Activated CD4-positive, CD25-positive, alpha-beta regulatory T cell treated with anti-CD3 and anti-CD28 coated beads, Interleukin-2, amount 50 U/mL, for 16 hours (primary cell): ENCODE measurements around the gene CASKIN2.

Experiments used
- DNase-seq: peaks from one replicate; pipeline ENCODE4 v3.0.0-alpha.2; 2020; ENCODE audit warnings: low read depth, low spot score

The CASKIN2 gene, protein sequence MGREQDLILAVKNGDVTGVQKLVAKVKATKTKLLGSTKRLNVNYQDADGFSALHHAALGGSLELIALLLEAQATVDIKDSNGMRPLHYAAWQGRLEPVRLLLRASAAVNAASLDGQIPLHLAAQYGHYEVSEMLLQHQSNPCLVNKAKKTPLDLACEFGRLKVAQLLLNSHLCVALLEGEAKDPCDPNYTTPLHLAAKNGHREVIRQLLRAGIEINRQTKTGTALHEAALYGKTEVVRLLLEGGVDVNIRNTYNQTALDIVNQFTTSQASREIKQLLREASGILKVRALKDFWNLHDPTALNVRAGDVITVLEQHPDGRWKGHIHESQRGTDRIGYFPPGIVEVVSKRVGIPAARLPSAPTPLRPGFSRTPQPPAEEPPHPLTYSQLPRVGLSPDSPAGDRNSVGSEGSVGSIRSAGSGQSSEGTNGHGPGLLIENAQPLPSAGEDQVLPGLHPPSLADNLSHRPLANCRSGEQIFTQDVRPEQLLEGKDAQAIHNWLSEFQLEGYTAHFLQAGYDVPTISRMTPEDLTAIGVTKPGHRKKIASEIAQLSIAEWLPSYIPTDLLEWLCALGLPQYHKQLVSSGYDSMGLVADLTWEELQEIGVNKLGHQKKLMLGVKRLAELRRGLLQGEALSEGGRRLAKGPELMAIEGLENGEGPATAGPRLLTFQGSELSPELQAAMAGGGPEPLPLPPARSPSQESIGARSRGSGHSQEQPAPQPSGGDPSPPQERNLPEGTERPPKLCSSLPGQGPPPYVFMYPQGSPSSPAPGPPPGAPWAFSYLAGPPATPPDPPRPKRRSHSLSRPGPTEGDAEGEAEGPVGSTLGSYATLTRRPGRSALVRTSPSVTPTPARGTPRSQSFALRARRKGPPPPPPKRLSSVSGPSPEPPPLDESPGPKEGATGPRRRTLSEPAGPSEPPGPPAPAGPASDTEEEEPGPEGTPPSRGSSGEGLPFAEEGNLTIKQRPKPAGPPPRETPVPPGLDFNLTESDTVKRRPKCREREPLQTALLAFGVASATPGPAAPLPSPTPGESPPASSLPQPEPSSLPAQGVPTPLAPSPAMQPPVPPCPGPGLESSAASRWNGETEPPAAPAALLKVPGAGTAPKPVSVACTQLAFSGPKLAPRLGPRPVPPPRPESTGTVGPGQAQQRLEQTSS (N-terminal part only)

DNA sequence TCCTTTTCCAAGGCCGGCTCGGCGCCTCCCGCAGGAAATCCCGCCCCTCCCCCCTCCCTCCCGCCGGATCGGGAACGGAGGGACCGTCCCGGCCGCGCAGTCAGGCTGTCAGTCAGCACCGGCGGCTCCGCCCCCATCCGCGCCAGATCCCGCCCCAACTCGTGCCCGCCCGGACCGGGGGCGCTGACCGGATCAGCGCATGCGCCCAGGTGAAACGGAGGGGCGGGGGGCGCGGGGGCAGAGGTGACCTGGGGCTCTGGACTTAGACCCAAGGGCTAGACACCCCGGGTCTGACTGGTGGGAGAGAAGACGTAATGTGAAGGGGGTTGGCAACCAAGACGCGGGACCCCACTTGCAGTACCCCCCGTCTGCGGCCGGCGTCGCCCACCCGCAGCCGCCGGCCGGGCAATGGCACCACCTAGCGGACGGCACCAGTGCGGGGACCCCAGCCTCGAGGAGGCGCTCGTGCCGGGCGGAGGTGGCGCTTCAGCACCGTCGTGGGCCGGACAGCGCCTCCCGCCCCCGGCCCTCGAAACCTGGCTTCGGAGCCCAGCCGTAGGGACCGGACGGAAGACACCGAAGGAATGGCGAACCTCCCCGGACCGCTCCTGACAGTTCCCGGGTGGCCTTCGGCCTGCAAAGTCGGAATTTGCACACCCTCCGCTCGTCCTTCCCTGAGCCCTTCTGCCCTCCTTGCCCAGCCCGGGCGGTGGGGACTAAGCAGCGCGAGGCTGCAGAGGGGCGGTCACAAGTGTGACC is at the start of gene CASKIN2:
TSS of gene CASKIN2 (minus strand) at position 42 of the 759 bp plus-strand sequence. CDS start 1,733 bp downstream, outside the sequence.
- DNase-seq, result peak; percentile 55

DNA sequence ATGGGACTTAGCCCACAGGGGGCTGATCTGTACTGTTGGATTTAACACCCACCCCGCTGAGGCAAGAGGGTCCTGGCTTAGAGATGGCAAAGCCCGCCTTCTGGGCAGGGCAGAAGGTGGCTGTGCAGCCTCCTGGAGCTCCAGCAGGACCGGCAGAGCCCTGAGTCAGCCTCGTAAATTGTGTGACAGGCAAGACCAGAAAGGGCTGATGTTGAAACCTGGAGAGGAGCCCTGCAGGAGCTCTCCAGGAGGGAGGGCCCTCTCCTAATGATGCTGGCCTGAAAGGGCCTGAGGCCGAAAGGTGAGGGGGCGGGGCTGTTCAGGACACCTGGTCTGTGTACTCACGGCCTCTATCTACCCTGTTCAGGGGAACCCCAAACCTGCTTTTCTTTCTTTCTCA is 49.7 kb upstream of the CASKIN2 start:
- DNase-seq, result no peak

DNA sequence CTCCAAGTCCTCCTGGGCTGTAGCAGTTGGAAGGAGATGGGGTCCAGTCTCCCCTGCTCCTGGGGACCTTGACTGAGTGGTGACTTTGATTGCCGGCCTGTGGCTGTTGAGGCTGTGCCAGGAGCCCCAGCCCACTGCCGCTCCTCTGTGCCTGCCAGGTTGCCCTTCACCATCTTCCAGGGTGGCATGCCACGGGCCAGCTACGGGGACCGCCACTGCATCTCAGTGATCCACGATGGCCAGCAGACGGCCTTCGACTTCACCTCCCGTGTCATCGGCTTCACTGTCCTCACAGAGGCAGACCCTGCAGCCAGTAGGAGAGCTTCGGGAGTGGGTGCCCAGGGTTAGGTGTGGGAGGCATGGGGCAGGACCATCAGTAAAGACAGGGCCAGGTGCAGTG is 48.9 kb upstream of the CASKIN2 start:
- no peak for DNase-seq

DNA sequence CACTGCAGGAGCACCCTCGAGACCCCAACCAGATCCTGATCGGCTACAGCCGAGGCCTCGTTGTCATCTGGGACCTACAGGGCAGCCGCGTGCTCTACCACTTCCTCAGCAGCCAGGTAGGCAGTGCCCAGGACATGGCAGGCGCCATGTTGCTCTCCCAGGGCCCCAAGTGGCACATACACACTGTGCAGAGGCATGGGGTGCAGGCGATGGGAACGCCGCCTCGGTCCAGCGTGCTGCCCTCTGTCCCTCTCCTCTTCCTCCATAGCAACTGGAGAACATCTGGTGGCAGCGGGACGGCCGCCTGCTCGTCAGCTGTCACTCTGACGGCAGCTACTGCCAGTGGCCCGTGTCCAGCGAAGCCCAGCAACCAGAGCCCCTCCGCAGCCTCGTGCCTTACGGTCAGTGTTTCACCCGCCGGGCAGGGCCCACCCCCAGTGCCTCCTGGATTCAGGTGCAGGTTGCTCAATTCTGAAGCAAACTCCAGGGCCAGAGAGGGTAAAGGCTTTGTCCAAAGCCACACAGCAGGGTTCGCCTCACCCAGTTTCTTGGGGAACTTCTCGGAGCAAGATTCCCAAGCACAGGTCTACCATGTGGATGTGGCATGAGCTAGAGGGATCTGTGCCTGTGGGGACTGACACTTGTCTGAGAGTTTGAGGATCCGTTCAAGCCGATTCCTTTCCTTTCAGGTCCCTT is 47.9 kb upstream of the CASKIN2 start:
- DNase-seq, result no peak

DNA sequence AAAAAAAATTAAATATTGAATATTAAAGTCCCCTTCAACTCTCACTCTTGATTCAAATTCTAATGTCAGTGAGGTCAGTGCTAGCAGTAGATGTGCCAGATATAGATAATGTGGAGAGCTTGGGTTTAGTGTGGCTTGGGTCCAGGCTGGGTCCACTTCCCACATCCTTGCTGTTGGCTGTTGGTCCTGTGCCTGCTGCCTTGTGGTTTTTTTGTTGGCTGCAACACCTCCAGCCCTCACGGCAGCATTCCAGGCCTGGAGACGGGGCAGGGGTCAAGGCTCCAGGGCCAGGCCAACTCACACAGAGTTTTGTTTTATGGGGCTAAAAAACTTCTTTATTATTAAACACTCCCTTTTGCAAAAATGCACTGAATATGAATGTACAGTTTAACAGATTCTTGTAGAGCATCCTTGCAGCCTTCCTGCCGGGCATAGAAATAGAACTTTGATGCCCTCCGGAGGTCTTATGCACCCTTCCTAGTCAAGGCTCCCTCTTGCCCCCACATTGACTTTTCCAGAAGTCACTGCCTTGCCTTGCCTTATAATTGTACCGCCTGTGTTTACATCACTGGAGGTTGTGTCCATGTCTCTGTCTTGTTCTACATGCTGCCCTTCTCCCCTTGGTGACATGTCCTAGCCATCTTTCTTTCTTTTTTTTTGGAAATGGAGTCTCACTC is 46.7 kb upstream of the CASKIN2 start:
- DNase-seq, result no peak

DNA sequence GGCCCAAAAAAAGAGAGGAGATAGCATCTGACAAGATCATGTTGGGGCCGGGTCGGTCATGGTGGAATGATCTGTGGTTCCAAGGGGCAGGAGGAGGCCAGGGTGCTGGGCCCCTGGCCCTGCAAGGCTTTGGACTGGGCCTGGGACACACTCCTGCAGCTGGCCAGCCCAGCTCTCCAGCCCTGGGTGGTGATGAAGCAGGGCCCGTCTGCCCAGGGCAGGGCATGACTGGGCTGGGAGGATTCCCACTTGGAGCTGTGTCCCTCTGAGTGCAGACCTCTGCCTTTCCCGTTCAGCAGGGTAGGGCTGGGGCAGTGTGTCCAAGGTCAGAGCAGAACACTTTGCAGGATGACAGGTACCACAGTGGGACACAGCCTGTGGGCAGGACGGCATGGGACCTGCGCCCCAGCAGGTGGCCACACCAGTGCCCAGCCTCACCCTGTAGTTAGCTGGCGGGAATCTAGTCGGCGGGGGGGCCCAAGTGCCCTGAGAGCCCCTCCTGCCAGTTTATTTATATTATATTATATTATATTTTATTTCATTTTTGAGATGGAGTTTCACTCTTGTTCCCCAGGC is 44.7 kb upstream of the CASKIN2 start:
- no peak for DNase-seq

DNA sequence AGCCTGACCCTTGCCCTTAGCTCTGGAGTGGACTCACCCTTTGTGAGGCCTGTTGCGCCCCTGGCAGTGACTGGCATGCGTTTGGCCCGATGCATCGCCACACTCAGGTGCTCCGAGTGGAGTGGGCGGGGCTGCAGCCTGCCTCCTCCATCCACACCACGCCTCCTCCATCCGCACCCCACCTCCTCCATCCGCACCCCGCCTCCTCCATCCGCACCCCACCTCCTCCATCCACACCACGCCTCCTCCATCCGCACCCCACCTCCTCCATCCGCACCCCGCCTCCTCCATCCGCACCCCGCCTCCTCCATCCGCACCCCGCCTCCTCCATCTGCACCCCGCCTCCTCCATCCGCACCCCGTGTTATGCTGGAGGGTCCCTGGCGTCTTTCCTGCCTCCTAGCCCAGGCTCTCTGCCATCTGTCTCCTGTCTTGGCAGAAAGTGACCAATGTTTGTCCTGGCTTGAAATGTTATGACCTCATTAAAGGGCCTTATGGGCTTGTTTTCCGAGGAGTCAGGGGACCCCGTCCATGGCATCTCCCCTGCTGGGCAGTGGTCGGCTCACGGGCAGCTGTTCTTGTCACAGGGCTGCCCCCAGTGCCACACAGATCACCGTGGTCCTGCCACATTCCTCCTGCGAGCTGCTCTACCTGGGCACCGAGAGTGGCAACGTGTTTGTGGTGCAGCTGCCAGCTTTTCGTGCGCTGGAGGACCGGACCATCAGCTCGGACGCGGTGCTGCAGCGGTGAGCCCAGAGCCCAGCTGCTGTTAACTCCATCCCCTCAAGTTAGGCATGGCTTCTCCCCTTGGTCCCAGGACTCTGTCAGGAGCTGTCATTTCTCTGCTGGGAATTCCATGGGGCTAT is 43.6 kb upstream of the CASKIN2 start:
- DNase-seq, result no peak

DNA sequence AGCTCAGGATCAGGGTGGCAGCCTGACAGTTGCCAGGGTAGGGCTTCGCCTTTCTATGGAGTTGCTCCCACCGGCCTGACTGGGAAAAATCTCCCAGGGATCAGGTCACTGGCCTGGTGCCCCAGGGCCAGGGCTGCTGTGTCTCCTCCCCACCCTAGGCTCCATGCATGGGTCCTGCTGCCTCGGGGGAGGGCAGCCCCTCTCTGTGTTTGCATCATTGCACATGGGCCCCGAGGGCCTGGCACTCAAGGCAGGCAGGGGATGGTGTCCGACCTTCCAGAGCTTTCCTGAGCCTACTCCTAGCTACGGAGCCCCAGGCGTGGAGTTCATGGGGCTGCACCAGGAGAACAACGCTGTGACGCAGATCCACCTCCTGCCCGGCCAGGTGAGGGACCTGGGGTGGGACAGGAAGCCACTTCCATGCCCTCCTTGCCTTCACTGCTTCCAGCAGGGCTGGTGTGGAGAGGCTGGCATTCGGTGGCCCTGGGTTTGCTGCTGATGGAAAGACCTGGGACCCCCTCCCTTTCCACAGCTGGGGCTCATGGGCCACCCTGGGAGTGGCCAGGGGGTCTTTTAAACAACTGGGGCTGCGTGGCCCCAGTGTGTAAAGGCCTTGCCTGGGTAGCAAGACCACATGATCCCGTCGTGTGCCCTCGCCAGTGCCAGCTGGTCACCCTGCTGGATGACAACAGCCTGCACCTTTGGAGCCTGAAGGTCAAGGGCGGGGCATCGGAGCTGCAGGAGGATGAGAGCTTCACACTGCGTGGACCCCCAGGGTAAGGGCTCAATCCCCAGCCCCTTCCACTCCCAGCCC is 42.7 kb upstream of the CASKIN2 start:
- no peak for DNase-seq

DNA sequence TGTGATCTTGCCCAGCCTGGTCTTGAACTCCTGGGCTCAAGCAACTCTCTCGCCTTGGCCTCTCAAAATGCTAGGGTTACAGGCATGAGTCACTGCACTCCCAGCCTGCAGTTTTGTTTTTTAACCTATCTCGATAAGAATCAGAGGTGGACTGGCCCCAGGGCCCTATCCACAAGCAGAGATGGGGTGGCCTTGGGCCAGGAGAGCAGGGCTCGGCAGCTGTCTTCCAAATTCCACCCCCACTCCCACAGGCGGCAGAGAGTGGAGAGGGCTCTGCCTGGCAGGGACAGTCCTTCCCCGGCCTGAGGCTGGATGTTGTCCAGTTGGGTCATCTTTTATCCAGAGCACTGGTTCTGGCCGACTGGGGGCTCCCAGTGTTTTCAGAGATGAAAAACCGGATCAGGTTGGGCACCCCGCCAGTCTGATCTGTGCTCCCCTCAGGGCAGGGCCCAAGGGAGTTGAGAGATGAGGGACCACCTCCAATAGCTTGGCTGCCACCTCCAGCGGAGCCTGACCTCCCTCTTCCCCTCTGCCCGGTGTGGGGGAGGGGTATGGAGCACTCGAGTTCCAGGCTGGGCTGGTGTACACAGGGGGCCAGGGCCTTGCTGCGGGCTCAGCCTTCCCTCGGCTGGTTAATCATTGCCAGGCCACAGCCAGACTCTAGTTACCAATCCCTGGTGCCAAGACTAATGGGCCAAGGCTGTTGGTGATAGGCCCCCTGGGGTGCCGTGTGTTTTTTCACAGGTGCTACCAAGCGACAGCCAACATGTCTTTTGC is 41.9 kb upstream of the CASKIN2 start:
- no peak for DNase-seq

DNA sequence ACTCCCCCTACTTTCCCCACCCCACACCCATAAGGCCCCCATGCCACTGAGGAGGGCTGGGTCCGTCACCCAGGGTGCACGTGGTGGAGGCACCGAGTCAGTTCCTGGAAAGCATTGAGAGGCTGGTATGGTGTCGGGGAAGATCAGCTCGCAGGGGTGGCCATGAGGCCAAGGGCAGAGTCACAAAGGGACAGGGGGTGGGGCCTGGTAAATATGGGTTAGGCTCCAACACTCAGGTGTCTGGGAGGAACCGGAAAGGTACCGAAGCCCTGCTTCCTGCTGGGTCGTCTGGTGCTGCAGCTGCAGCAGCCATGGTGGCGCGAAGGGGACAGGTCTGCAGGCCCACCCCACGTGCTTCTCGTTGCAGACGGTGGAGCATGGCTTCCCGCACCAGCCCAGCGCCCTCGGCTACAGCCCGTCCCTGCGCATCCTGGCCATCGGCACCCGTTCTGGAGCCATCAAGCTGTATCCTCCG is 40.4 kb upstream of the CASKIN2 start:
- DNase-seq, result no peak

DNA sequence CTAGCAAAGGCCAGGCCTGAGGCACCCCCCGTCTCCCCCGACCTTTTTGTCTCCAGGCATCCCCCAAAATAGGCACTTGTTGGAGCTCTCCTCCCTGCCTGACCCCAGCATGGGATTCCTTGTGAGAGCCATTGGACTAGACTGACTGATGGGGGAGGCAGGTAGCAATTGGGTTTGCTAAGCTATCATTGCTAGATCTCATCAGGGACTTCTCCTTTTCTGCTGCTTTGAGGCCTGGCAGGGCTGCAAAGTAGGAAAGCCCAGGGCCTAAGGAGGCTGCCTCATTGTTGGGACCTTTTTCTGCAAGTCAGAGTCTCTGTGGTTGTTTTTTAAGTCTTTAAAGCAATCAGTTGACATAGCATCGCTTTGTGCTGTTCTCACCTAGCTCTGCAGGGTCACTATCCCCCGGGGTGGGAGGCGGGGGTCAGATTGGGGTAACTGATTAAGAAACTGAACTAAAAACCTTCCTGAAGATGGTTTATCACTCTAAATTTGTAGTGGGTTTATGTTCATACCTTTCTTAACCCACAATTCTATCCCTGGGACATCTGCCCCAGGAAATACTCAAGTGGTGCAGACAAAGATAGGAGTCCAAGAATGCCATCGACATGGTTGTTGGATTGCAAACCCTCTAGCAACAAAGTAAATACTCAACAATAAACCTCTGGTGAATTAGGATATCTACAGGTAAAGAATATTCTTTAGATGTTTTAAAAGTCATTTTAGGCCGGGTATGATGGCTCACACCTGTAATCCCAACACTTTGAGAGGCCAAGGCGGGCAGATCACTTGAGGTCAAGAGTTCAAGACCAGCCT is 38.2 kb upstream of the CASKIN2 start:
- DNase-seq, result no peak

DNA sequence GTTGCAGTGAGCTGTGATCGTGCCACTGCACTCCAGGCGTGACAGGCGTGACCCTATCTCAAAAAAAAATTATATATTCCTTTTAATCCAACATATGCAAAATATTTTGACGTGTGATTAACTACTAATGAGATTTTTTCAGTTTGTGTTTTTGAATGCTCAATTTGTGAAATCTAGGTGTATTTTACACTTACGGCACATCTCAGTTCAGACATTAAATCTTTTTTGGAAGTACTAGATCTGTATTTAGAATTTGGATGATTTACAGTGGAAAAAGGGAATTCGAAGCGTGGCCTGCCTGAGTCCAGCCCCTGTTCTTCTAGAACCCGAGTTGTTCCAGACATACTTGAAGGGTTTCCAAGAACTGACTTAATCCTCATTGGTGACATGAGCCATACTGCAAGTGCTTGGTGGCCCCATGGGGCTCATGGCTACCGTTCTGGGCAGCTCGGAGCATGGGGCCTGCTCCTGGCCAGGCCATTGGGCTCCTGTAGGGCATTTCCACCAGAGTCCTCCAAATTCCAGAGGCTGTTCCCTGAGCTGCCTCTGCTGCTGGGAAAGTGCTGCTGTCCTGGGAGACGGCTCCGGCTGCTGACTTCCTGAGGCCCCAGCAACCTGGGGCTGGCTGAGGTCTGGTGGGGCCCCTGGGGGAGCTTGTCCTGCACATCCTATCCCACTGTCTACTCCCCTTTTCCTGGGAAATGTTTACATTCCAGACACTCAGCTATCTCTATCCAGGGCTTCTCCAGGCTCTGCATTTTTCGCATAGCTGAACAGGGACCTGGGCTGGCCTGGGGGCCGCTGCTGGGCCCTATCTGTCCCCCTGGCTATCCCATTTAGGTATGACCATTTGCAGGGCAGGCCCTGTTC is 37.3 kb upstream of the CASKIN2 start:
- DNase-seq, result no peak

DNA sequence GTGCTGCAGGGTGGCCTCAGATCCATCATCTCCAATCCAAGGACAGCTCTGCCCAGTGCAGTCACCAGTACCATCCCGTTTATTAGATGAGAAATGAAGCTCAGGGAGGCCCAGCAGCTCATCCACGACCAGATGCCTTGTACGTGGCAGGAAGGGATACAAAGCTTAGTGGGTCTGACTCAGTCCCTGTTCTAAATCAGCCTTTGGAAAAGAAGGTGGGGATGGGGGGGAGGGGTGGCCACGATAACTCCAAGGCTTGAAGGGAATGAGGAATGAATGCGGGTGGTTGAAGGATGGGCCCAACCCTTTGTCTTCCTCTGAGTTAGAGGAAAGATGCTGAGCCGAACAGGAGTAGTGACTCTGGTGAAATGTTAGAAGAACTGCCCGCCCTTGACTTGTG is 35.9 kb upstream of the CASKIN2 start:
- DNase-seq, result no peak

DNA sequence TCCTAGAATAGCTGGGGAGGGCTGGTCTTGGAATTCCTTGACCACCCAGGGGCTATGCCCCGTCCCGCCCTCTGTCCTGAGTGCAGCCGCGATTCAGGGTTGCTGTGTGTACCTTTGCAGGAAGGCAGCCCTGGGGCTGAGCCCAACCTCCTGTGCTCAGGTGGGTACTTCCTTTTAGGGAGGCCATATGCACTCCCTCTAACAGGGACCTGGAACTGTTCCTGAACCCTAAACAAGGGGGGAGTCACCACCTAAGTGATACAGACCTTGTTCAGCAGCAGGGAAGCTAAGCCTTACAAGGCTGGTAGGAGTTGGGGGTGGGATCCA is 34.8 kb upstream of the CASKIN2 start:
- no peak for DNase-seq
